ENCODE results near the gene GPR84.

DNA sequence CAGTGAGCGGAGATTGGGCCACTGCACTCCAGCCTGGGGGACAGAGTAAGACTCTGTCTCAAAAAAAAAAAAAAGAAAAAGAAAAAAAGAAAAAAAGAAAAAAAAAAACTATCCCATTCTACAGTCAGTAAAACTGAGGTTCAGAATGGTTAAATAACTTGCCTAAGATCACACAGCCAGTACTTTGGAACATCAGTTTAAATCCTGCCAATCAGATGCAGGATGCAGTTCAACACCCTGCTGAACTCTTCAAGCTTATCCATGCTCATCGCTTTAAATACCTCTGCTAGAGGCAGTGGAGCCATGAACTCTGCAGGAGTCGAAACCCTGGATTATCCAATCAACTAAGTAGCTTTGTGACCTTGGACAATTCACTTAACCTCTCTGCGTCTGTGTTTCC is 16.9 kb upstream of the GPR84 start:
- TF ChIP-seq, protein P1, sequence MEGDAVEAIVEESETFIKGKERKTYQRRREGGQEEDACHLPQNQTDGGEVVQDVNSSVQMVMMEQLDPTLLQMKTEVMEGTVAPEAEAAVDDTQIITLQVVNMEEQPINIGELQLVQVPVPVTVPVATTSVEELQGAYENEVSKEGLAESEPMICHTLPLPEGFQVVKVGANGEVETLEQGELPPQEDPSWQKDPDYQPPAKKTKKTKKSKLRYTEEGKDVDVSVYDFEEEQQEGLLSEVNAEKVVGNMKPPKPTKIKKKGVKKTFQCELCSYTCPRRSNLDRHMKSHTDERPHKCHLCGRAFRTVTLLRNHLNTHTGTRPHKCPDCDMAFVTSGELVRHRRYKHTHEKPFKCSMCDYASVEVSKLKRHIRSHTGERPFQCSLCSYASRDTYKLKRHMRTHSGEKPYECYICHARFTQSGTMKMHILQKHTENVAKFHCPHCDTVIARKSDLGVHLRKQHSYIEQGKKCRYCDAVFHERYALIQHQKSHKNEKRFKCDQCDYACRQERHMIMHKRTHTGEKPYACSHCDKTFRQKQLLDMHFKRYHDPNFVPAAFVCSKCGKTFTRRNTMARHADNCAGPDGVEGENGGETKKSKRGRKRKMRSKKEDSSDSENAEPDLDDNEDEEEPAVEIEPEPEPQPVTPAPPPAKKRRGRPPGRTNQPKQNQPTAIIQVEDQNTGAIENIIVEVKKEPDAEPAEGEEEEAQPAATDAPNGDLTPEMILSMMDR (IDR thresholded peaks at IDR 0.05) = no peak
- TF ChIP-seq EZH2 (IDR thresholded peaks at IDR 0.05; ENCODE audit: borderline replicate concordance, insufficient read depth, low read depth, low read length, poor library complexity, severe bottlenecking) = no peak
